ENCODE data around the gene YAE1.

DNA sequence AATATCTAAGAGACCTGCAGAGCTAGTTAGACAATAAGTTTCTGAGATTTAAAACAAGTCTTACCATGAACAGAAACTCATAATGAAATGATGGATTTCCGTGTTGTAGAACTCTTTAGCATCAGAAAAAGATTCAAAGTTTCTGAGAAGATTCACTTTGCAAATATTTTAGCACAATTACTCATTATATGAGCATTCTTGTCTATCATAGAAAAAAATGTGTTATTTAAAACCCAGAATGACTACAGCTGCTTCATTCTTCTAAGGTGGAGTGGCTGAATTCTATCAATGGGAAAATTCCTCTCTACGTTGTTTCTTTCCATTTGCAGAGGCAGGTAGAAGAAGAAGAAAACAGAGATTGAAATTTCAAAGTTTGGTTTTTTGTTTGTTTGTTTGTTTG, 36.1 kb downstream of the YAE1 start:
- TF ChIP-seq, protein P1, sequence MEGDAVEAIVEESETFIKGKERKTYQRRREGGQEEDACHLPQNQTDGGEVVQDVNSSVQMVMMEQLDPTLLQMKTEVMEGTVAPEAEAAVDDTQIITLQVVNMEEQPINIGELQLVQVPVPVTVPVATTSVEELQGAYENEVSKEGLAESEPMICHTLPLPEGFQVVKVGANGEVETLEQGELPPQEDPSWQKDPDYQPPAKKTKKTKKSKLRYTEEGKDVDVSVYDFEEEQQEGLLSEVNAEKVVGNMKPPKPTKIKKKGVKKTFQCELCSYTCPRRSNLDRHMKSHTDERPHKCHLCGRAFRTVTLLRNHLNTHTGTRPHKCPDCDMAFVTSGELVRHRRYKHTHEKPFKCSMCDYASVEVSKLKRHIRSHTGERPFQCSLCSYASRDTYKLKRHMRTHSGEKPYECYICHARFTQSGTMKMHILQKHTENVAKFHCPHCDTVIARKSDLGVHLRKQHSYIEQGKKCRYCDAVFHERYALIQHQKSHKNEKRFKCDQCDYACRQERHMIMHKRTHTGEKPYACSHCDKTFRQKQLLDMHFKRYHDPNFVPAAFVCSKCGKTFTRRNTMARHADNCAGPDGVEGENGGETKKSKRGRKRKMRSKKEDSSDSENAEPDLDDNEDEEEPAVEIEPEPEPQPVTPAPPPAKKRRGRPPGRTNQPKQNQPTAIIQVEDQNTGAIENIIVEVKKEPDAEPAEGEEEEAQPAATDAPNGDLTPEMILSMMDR (conservative IDR thresholded peaks at IDR 0.05): no peak
- TF ChIP-seq EZH2 (IDR thresholded peaks at IDR 0.05; ENCODE audit: low read depth): no peak

Data from PC-9 (cell line).